GM18858 (cell line): Measurements from ENCODE around the gene AFAP1L2.

ENCODE experiments used
- ATAC-seq: cut with Tn5 transposase; IDR thresholded peaks from one replicate; pipeline ENCODE4 v1.9.1; 2021; ENCODE audit not compliant: unreplicated experiment

The AFAP1L2 gene

DNA sequence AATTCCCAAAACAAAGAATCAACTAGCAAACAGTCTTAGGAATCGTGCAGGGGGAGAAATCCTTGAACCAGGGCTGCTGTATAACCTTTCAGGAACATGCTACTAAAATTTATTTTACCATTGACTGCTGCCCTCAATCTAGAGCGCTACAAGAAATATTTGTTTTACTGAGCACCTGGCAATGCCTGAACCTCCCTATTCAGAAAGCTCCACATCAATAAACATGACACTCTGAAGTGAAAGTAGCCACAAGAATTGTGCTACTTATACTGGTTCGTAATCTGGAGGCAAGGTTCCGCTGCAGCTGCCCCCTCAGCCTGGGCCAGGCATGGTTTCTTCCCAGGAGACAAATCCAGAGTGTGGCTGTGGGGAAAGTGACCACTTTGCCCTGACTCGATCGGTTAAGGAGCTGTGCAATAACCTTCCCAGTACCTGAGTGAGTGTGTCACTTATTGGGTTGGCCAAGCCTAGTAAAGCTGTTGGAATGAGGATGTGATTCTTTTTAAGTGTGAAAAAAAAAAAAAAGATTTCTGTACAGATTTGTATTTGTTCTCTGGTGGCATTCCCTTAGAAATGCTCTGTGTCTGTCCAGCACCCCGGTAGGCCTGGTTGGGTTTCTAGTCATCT lies 157.5 kb downstream of the AFAP1L2 start:
- ATAC-seq: no peak

DNA sequence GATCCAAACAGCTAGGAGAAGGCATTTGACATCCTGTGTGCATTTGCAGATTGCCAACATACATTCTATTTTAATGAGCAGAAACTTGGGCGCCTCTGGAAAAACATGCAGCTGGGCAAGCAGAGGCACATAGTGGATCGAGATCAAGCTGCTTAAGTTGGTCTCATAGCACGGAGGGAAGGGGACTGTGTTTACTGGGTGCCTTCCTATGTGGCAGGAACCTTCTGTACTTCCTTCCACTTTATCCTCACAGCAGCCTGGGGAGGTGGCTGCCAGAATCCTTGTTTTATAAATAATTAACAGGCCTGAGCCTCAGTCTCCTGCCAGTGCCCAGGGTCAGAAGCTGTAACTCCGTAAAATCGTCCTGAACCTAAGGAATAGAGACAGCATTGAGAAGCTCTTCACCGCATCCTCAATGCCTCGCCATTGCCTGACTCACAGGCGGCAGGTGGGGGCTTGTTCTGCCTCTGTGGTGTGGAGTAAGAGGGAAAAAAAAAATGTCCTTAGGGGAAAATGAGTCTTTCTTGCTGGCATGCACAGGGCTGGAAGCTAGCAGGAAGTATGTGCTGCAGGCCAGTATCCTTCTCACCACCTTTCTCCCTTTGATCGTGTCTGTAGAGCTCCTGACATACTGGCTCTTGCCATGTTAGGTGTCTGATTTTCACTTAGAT lies 159.0 kb downstream of the AFAP1L2 start:
- no peak for ATAC-seq
